ENCODE measurements around the gene ZNF587B.
"Not testable (repeated sequence)": the region's sequence is repeated elsewhere in the genome, so short reads cannot be mapped to it uniquely, and the experiment has no call there.

Gene ZNF587B

GRCh38 chr19:57825511-57825910 is 4.6 kb upstream of the ZNF587B start:
- Histone ChIP-seq H3K9me2 (replicated peaks; ENCODE audit: insufficient read depth, low read length) (no peaks in the 10 kb centered on the region), H4K20me1 (ENCODE audit: low read depth, low read length) (no peaks in the 10 kb centered on the region; the same call in 1 of the 2 replicates), H3K4me2 (ENCODE audit: low read depth, low read length, poor library complexity, severe bottlenecking) (no peak overlapping the region), H2AFZ (ENCODE audit: low read depth, low read length, severe bottlenecking) (no peak overlapping the region), H3K4me3 (ENCODE audit: insufficient read depth, low read length, poor library complexity, severe bottlenecking) (no peak overlapping the region), H3K79me2 (ENCODE audit: insufficient read depth, low read length) (peaks cover 93% of the 10 kb centered on the region), H3K9ac (ENCODE audit: low read length) (no peak overlapping the region), H3F3A (ENCODE audit: insufficient read depth) (no peaks in the 10 kb centered on the region), H3K36me3 (ENCODE audit: low read length) (no peaks in the 10 kb centered on the region), H3K27ac (ENCODE audit: low read depth, low read length) (no peak overlapping the region), H3K27me3 (ENCODE audit: low read length) (no peaks in the 10 kb centered on the region), H3K9me3 (ENCODE audit: insufficient read depth, low read length) (no peaks in the 10 kb centered on the region)
- TF ChIP-seq EZH2phosphoT487 (conservative IDR thresholded peaks at IDR 0.05; ENCODE audit: low read length), result no peak

DNA sequence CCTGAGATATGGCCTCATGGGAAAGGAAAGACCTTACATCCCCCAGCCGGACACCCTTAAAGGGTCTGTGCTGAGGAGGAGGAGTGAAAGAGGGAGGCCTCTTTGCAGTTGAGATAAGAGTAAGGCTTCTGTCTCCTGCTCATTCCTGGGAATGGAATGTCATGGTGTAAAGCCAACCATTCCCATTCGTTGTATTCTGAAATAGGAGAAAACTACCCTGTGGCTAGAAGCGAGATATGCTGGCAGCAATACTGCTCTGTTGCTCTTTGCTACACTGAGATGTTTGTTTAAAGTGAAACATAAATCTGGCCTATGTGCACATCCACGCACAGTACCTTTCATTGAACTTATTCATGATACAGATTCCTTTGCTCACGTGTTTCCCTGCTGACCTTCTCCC is 783 bp upstream of the ZNF587B start:
- Histone ChIP-seq H3K27me3 (ENCODE audit: low read length) (no peaks in the 10 kb centered on the region), H3K36me3 (ENCODE audit: low read length) (no peaks in the 10 kb centered on the region), H3K9ac (ENCODE audit: low read length) (no peak overlapping the region), H3K4me3 (ENCODE audit: insufficient read depth, low read length, poor library complexity, severe bottlenecking) (no peak overlapping the region), H3K9me3 (ENCODE audit: insufficient read depth, low read length) (no peaks in the 10 kb centered on the region), H3K9me2 (replicated peaks; ENCODE audit: insufficient read depth, low read length) (no peaks in the 10 kb centered on the region), H4K20me1 (ENCODE audit: low read depth, low read length) (no peaks in the 10 kb centered on the region; the same call in 1 of the 2 replicates), H2AFZ (ENCODE audit: low read depth, low read length, severe bottlenecking) (no peak overlapping the region), H3F3A (ENCODE audit: insufficient read depth) (no peaks in the 10 kb centered on the region), H3K79me2 (ENCODE audit: insufficient read depth, low read length) (peaks cover 79% of the 10 kb centered on the region), H3K27ac (ENCODE audit: low read depth, low read length) (no peak overlapping the region), H3K4me2 (ENCODE audit: low read depth, low read length, poor library complexity, severe bottlenecking) (no peak overlapping the region)
- TF ChIP-seq EZH2phosphoT487 (conservative IDR thresholded peaks at IDR 0.05; ENCODE audit: low read length), result no peak
- TF ChIP-seq, protein P1, sequence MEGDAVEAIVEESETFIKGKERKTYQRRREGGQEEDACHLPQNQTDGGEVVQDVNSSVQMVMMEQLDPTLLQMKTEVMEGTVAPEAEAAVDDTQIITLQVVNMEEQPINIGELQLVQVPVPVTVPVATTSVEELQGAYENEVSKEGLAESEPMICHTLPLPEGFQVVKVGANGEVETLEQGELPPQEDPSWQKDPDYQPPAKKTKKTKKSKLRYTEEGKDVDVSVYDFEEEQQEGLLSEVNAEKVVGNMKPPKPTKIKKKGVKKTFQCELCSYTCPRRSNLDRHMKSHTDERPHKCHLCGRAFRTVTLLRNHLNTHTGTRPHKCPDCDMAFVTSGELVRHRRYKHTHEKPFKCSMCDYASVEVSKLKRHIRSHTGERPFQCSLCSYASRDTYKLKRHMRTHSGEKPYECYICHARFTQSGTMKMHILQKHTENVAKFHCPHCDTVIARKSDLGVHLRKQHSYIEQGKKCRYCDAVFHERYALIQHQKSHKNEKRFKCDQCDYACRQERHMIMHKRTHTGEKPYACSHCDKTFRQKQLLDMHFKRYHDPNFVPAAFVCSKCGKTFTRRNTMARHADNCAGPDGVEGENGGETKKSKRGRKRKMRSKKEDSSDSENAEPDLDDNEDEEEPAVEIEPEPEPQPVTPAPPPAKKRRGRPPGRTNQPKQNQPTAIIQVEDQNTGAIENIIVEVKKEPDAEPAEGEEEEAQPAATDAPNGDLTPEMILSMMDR (IDR thresholded peaks at IDR 0.05; ENCODE audit: insufficient read depth, low read length, poor library complexity, severe bottlenecking), result no peak

DNA sequence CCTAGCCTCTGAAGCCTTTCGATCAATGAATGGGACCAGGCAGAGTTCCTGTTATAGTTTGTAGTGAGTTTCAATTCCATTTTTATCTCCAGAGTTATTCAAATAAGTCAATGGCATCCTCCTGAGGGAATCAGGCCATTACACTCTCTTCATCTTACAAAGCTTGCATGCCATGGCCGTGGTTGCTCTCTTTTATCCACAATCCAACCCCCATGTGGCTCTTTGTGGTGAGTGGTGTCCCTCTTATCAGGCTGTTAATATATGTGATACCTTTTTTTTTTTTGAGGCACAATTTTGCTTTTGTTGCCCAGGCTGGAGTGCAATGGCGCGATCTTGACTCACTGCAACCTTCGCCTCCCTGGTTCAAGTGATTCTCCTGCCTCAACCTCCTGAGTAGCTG is 6.9 kb downstream of the ZNF587B start:
- H3K27ac ChIP-seq (ENCODE audit: low read depth, low read length); H3K4me3 ChIP-seq (ENCODE audit: insufficient read depth, low read length, poor library complexity, severe bottlenecking); H3K27me3 ChIP-seq (ENCODE audit: low read length); H3K9me2 ChIP-seq (replicated peaks; ENCODE audit: insufficient read depth, low read length); H3F3A ChIP-seq (ENCODE audit: insufficient read depth); H3K4me2 ChIP-seq (ENCODE audit: low read depth, low read length, poor library complexity, severe bottlenecking); H4K20me1 ChIP-seq (ENCODE audit: low read depth, low read length); H3K36me3 ChIP-seq (ENCODE audit: low read length); H2AFZ ChIP-seq (ENCODE audit: low read depth, low read length, severe bottlenecking); H3K9ac ChIP-seq (ENCODE audit: low read length); H3K9me3 ChIP-seq (ENCODE audit: insufficient read depth, low read length): not testable (repeated sequence)
- H3K79me2 ChIP-seq (ENCODE audit: insufficient read depth, low read length), result peaks cover 30% of the 10 kb centered on the region

- H3K27ac ChIP-seq (ENCODE audit: low read depth, low read length); H4K20me1 ChIP-seq (ENCODE audit: low read depth, low read length); H3K4me2 ChIP-seq (ENCODE audit: low read depth, low read length, poor library complexity, severe bottlenecking); H3K36me3 ChIP-seq (ENCODE audit: low read length); H3K9ac ChIP-seq (ENCODE audit: low read length); H3K4me3 ChIP-seq (ENCODE audit: insufficient read depth, low read length, poor library complexity, severe bottlenecking); H3K9me3 ChIP-seq (ENCODE audit: insufficient read depth, low read length); H3F3A ChIP-seq (ENCODE audit: insufficient read depth); H3K27me3 ChIP-seq (ENCODE audit: low read length); H2AFZ ChIP-seq (ENCODE audit: low read depth, low read length, severe bottlenecking); H3K9me2 ChIP-seq (replicated peaks; ENCODE audit: insufficient read depth, low read length): not testable (repeated sequence)
- peaks cover 37% of the 10 kb centered on the region for H3K79me2 ChIP-seq (ENCODE audit: insufficient read depth, low read length)
Measured at GRCh38 chr19:57838622-57839191, 8.6 kb downstream of the ZNF587B start.

- H3K9me3 ChIP-seq (ENCODE audit: insufficient read depth, low read length), result no peaks in the 10 kb centered on the region
- peaks cover 53% of the 10 kb centered on the region for H3K79me2 ChIP-seq (ENCODE audit: insufficient read depth, low read length)
- H2AFZ ChIP-seq (ENCODE audit: low read depth, low read length, severe bottlenecking), result no peak overlapping the region
- H3K9ac ChIP-seq (ENCODE audit: low read length), result no peak overlapping the region
- no peak overlapping the region for H3K27ac ChIP-seq (ENCODE audit: low read depth, low read length)
- TF ChIP-seq, protein P1 (IDR thresholded peaks at IDR 0.05; ENCODE audit: insufficient read depth, low read length, poor library complexity, severe bottlenecking), result no peak
- TF ChIP-seq EZH2phosphoT487 (conservative IDR thresholded peaks at IDR 0.05; ENCODE audit: low read length), result no peak
- no peaks in the 10 kb centered on the region for H3K27me3 ChIP-seq (ENCODE audit: low read length)
- no peak overlapping the region for H3K4me3 ChIP-seq (ENCODE audit: insufficient read depth, low read length, poor library complexity, severe bottlenecking)
- H3K9me2 ChIP-seq (replicated peaks; ENCODE audit: insufficient read depth, low read length), result no peaks in the 10 kb centered on the region
- no peak overlapping the region for H3K4me2 ChIP-seq (ENCODE audit: low read depth, low read length, poor library complexity, severe bottlenecking)
- H3K36me3 ChIP-seq (ENCODE audit: low read length), result 0 out of 2 replicates have a peak, but pooled peaks cover 4% of the 10 kb centered on the region
- H4K20me1 ChIP-seq (ENCODE audit: low read depth, low read length), result no peaks in the 10 kb centered on the region
- H3F3A ChIP-seq (ENCODE audit: insufficient read depth), result no peaks in the 10 kb centered on the region
Measured at GRCh38 chr19:57841122-57841763, 11.1 kb downstream of the ZNF587B start.

DNA sequence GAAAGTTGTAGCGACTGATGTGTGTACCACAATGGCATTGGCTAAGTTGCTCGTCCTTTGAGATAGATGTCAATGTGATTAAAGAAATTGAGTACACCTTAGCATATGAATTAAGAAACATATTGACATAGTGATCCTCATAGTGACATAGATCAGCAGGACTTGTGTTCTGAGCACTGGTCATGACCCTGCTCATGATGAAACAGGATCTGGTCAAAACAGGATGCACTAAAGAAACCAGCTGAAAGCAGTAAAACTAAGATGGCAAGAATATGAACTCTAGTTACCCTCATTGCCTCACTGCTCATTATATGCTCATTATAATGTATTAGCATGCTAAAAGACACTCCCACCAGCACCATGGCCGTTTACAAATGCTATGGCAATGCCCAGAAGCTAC is 17.1 kb downstream of the ZNF587B start:
- not testable (repeated sequence) for H3K9ac ChIP-seq (ENCODE audit: low read length); H3K27ac ChIP-seq (ENCODE audit: low read depth, low read length); H4K20me1 ChIP-seq (ENCODE audit: low read depth, low read length); H3K9me3 ChIP-seq (ENCODE audit: insufficient read depth, low read length); H3F3A ChIP-seq (ENCODE audit: insufficient read depth); H2AFZ ChIP-seq (ENCODE audit: low read depth, low read length, severe bottlenecking); H3K36me3 ChIP-seq (ENCODE audit: low read length); H3K9me2 ChIP-seq (replicated peaks; ENCODE audit: insufficient read depth, low read length); H3K4me2 ChIP-seq (ENCODE audit: low read depth, low read length, poor library complexity, severe bottlenecking); H3K27me3 ChIP-seq (ENCODE audit: low read length); H3K4me3 ChIP-seq (ENCODE audit: insufficient read depth, low read length, poor library complexity, severe bottlenecking)
- peaks cover 48% of the 10 kb centered on the region for H3K79me2 ChIP-seq (ENCODE audit: insufficient read depth, low read length)

All from SU-DHL-6 (cell line).